G401 (cell line): ENCODE data around the gene NUDCD3. TPM values are rescaled to one million over a fixed set of nuclear protein-coding genes. Genes with fewer than 3 reads are reported as not detected.

Experiments used
- DNase-seq: peaks from one replicate; pipeline ENCODE4 v3.0.0-alpha.2; 2015; ENCODE audit warnings: low spot score
- in situ Hi-C: cut with HindIII; loops from 2 replicates; pipeline ENCODE4 v1.10.0; 2016; ENCODE audit warnings: low sequenced_read_pairs, mixed read lengths
- total RNA-seq: library from RNA; depleted of rRNA; stranded (reverse); fragments of >200 nt; shearing (Covaris generic); gene quantifications from 2 replicates; pipeline ENCODE4 v1.2.3, GENCODE V29; 2014

The NUDCD3 gene
- total RNA-seq, 1 experiment from 2014 or later: 17.3 TPM

GRCh38 chr7:44393238-44394111, 97.0 kb downstream of the NUDCD3 start:
- in situ Hi-C loops: no loop called here

GRCh38 chr7:44392618-44393010, 97.8 kb downstream of the NUDCD3 start:
- no peak for DNase-seq
- in situ Hi-C loops: no loop called here

More at GRCh38 chr7:44393238-44394111, 97.0 kb downstream of the NUDCD3 start:
- no peak for DNase-seq

GRCh38 chr7:44391746-44392617, 98.5 kb downstream of the NUDCD3 start:
- no peak for DNase-seq

GRCh38 chr7:44391171-44391570, 99.3 kb downstream of the NUDCD3 start:
- DNase-seq: no peak
- in situ Hi-C loops: no loop called here

More at GRCh38 chr7:44391746-44392617, 98.5 kb downstream of the NUDCD3 start:
- in situ Hi-C loops: no loop called here

- in situ Hi-C loops: no loop called here
- no peak for DNase-seq
Observed at GRCh38 chr7:44390701-44391100, 99.8 kb downstream of the NUDCD3 start.

GRCh38 chr7:44388089-44388970, 102.1 kb downstream of the NUDCD3 start:
- DNase-seq: peak; percentile 96
- in situ Hi-C loops: no loop called here

- no peak for DNase-seq
- in situ Hi-C loops: no loop called here
Observed at GRCh38 chr7:44387389-44387788, 103.1 kb downstream of the NUDCD3 start.

- in situ Hi-C loops: no loop called here
- peak; percentile 91 for DNase-seq
Observed at GRCh38 chr7:44386139-44386913, 104.1 kb downstream of the NUDCD3 start.

GRCh38 chr7:44385434-44386138, 104.9 kb downstream of the NUDCD3 start:
- peak; percentile 40 for DNase-seq
- in situ Hi-C loops: no loop called here

- in situ Hi-C loops: no loop called here
- DNase-seq: peak; percentile 76
Observed at GRCh38 chr7:44384586-44385433, 105.6 kb downstream of the NUDCD3 start.

GRCh38 chr7:44383566-44383965, 106.9 kb downstream of the NUDCD3 start:
- no peak for DNase-seq
- in situ Hi-C loops: no loop called here

- no peak for DNase-seq
- in situ Hi-C loops: no loop called here
Observed at GRCh38 chr7:44382459-44383265, 107.8 kb downstream of the NUDCD3 start.

GRCh38 chr7:44381494-44382220, 108.8 kb downstream of the NUDCD3 start:
- in situ Hi-C loops: no loop called here
- no peak for DNase-seq

- DNase-seq: no peak
- in situ Hi-C loops: no loop called here
Observed at GRCh38 chr7:44380831-44381493, 109.5 kb downstream of the NUDCD3 start.

- in situ Hi-C loops: no loop called here
- no peak for DNase-seq
Observed at GRCh38 chr7:44380189-44380830, 110.1 kb downstream of the NUDCD3 start.
